Osteoblast (primary cell): ENCODE data around the gene HDAC4. TPM values are rescaled to one million over a fixed set of nuclear protein-coding genes. Genes with fewer than 3 reads are reported as not detected.

Source experiments
- DNase-seq: peaks from one replicate; pipeline ENCODE4 v3.0.0; 2011; ENCODE audit warnings: low spot score, mixed read lengths; ENCODE audit not compliant: insufficient read length; ENCODE audit errors: missing footprints
- H2AFZ ChIP-seq: 2 replicates; pipeline ENCODE4 v1.6.0; 2011; ENCODE audit warnings: mild to moderate bottlenecking, low read length
- H3K27ac ChIP-seq: 2 replicates; pipeline ENCODE4 v1.5.1; 2011; ENCODE audit warnings: mild to moderate bottlenecking, low read depth, low read length, moderate library complexity
- H3K27me3 ChIP-seq: 2 replicates; pipeline ENCODE4 v1.6.0; 2012; ENCODE audit warnings: mild to moderate bottlenecking, control low read depth, inconsistent platforms, low read length, moderate library complexity; ENCODE audit not compliant: insufficient read depth
- H3K36me3 ChIP-seq: 2 replicates; pipeline ENCODE4 v1.5.1; 2011; ENCODE audit warnings: mild to moderate bottlenecking, low read length, control low read depth, moderate library complexity; ENCODE audit not compliant: insufficient read depth
- H3K4me1 ChIP-seq: 2 replicates; pipeline ENCODE4 v1.5.1; 2011; ENCODE audit warnings: mild to moderate bottlenecking, low read length, control low read depth, moderate library complexity; ENCODE audit not compliant: insufficient read depth
- H3K4me2 ChIP-seq: 2 replicates; pipeline ENCODE4 v1.6.0; 2011; ENCODE audit warnings: mild to moderate bottlenecking, low read length; ENCODE audit not compliant: insufficient read depth
- H3K4me3 ChIP-seq: fragments of 200-600 bp; sonication (generic); 3 replicates; pipeline ENCODE4 v1.5.1; 2012; ENCODE audit warnings: mild to moderate bottlenecking, low read length, inconsistent platforms; ENCODE audit not compliant: insufficient read depth
- H3K79me2 ChIP-seq: 2 replicates; pipeline ENCODE4 v1.6.0; 2012; ENCODE audit warnings: mild to moderate bottlenecking, low read length, control low read depth, inconsistent platforms; ENCODE audit not compliant: insufficient read depth
- H3K9me3 ChIP-seq: 2 replicates; pipeline ENCODE4 v1.5.1; 2011; ENCODE audit warnings: low read depth, low read length, control low read depth
- H4K20me1 ChIP-seq: 2 replicates; pipeline ENCODE4 v1.6.0; 2012; ENCODE audit warnings: mild to moderate bottlenecking, low read length, control low read depth; ENCODE audit not compliant: insufficient read depth
- total RNA-seq: library from RNA; depleted of rRNA; stranded (reverse); fragments of >200 nt; gene quantifications from 2 replicates; pipeline ENCODE4 v1.2.3, GENCODE V29; 2012
- TF ChIP-seq, protein P1 (sequence below): IDR thresholded peaks from 2 replicates; pipeline ENCODE4 v1.5.1; 2011; ENCODE audit warnings: mild to moderate bottlenecking, low read depth, low read length, moderate library complexity; ENCODE audit errors: extremely low read depth

The HDAC4 gene
- total RNA-seq, 1 donor: 30.8 TPM

DNA sequence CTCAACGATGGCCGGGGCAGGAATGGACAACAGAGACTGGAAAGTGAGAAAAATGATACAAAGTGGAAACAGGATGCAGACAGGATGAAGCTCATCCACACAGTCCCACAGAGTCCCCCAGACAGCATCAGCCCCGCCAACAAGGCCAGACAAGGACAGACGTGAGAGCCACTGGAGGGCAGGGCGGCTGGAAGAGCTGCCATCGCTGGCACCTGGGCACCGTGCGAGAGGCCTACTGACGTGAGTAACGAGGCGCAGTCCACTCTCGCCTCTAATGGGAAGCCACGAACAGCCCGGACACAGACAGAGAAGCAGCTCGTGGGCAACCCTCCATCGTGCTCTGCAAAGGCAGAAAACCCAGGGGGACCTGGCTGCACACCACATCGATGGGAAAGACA is 17.1 kb downstream of the HDAC4 start:
- no peak overlapping the region for H3K4me3 ChIP-seq
- peak; percentile 22 for DNase-seq
- no peaks in the 10 kb centered on the region for H3K9me3 ChIP-seq
- no peaks in the 10 kb centered on the region for H3K4me1 ChIP-seq
- no peaks in the 10 kb centered on the region for H3K79me2 ChIP-seq
- peaks cover 14% of the 10 kb centered on the region for H4K20me1 ChIP-seq
- no peak overlapping the region for H2AFZ ChIP-seq
- no peaks in the 10 kb centered on the region for H3K36me3 ChIP-seq
- TF ChIP-seq, protein P1, sequence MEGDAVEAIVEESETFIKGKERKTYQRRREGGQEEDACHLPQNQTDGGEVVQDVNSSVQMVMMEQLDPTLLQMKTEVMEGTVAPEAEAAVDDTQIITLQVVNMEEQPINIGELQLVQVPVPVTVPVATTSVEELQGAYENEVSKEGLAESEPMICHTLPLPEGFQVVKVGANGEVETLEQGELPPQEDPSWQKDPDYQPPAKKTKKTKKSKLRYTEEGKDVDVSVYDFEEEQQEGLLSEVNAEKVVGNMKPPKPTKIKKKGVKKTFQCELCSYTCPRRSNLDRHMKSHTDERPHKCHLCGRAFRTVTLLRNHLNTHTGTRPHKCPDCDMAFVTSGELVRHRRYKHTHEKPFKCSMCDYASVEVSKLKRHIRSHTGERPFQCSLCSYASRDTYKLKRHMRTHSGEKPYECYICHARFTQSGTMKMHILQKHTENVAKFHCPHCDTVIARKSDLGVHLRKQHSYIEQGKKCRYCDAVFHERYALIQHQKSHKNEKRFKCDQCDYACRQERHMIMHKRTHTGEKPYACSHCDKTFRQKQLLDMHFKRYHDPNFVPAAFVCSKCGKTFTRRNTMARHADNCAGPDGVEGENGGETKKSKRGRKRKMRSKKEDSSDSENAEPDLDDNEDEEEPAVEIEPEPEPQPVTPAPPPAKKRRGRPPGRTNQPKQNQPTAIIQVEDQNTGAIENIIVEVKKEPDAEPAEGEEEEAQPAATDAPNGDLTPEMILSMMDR: no peak
- H3K27me3 ChIP-seq: no peaks in the 10 kb centered on the region
- H3K27ac ChIP-seq: no peak overlapping the region
- H3K4me2 ChIP-seq: no peak overlapping the region

DNA sequence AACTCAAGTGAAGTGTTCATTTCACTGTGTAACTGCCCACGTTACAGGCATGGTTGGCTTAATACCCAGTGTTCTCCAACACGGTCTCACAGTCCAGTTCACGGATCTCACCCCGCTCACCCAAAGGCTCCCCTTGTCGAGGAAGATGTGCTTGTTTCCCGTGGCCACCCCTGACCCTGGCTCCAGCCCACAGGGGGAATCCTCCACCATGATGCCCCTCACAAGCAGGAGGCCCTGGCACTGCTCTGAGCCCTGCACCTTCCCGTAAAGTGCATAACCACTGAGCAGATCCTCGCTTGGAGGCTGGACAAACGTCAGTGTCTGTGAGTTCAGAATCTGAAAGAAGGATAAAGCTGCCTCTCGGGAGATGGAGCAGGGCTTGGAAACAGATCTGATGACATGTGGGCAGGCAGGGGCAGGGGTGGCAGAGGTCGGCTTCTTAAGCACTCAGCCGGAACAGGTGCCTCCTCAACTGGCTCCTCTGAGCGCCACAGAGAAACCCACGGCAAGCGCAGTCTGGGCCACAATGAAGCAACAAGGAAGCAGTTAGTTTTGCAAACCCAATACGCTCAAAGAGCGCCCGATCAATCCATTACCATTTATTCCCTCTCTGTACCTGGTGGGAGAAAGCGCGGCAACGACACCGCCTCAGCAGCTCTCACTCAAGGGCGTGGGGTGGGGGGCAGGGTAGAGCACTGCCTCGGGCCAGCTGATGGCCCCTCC is 17.6 kb downstream of the HDAC4 start:
- DNase-seq: peak; percentile 53
- Histone ChIP-seq H3K27me3 (no peaks in the 10 kb centered on the region), H2AFZ (no peak overlapping the region), H3K4me3 (no peak overlapping the region), H3K4me1 (no peaks in the 10 kb centered on the region), H3K27ac (no peak overlapping the region), H3K9me3 (no peaks in the 10 kb centered on the region), H4K20me1 (peaks cover 14% of the 10 kb centered on the region), H3K79me2 (no peaks in the 10 kb centered on the region), H3K36me3 (no peaks in the 10 kb centered on the region), H3K4me2 (no peak overlapping the region)
- TF ChIP-seq, protein P1: no peak

DNA sequence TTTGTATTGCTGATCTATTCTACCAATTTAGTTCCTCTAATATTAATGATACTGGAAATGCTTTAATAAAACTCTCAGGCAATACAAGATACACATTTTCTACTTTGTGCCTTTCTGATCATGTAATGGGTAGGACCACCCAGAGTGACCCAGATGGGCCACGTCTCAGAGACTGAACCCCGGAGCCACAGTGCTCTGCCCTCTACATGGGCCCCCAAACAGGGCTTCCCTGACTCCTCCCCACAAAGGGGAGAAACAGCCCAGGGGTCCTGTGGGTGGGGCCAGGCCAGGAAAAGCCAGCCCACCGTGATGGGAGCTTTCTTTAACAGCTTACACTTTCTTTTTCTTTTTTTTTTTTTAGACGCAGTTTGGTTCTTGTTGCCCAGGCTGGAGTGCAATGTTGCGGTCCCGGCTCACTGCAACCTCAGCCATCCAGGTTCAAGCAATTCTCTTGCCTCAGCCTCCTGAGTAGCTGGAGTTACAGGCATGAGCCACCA is 18.4 kb downstream of the HDAC4 start:
- TF ChIP-seq, protein P1: no peak
- H3K4me3 ChIP-seq: no peak overlapping the region
- DNase-seq: no peak
- H3K27me3 ChIP-seq: no peaks in the 10 kb centered on the region
- no peak overlapping the region for H2AFZ ChIP-seq
- H3K4me1 ChIP-seq: no peaks in the 10 kb centered on the region
- no peak overlapping the region for H3K4me2 ChIP-seq
- no peaks in the 10 kb centered on the region for H3K36me3 ChIP-seq
- H3K79me2 ChIP-seq: no peaks in the 10 kb centered on the region
- no peaks in the 10 kb centered on the region for H3K9me3 ChIP-seq
- H3K27ac ChIP-seq: no peak overlapping the region
- H4K20me1 ChIP-seq: peaks cover 10% of the 10 kb centered on the region

DNA sequence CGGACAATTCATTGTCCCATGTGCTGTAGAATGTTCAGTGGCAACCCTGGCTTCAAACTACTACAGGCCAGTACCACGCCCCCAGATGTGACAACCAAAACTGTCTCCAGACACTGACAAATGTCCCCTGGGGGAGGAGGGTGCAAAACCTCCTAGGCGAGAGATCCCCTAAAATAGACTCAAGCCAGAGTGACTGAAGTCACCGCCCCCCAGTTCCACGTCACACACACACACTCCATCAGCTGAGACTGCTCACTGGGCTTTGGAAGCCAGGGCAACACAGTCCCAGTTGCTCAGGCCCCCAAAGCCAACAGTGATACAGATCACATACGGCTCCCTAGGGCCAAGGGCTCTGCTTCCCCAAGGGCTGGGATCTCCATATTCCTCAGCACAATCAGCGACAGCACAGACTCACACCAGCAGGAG is 19.1 kb downstream of the HDAC4 start:
- DNase-seq: no peak
- H3K27me3 ChIP-seq: no peaks in the 10 kb centered on the region
- H3K27ac ChIP-seq: no peak overlapping the region
- H3K4me1 ChIP-seq: no peaks in the 10 kb centered on the region
- H4K20me1 ChIP-seq: peaks cover 12% of the 10 kb centered on the region
- no peak overlapping the region for H3K4me2 ChIP-seq
- TF ChIP-seq, protein P1: no peak
- no peak overlapping the region for H3K4me3 ChIP-seq
- H2AFZ ChIP-seq: no peak overlapping the region
- H3K9me3 ChIP-seq: no peaks in the 10 kb centered on the region
- H3K36me3 ChIP-seq: no peaks in the 10 kb centered on the region
- H3K79me2 ChIP-seq: no peaks in the 10 kb centered on the region
